B cell (primary cell): ENCODE measurements around the gene ARHGAP32.

Source experiments
- CTCF ChIP-seq: fragments of 200-600 bp; IDR thresholded peaks from one replicate; pipeline ENCODE4 v1.8.0; 2022; ENCODE audit warnings: antibody characterized with exemption, mild to moderate bottlenecking
- EZH2 ChIP-seq: IDR thresholded peaks from 2 replicates; pipeline ENCODE4 v1.6.1; 2012; ENCODE audit warnings: borderline replicate concordance, low read depth, mild to moderate bottlenecking, moderate library complexity, low read length; ENCODE audit not compliant: insufficient read depth, poor library complexity, severe bottlenecking

- TF ChIP-seq CTCF (no peak), EZH2 (no peak)
These were observed 44.7 kb upstream of the ARHGAP32 start for GRCh38 chr11:129236850-129237249.
